Measurements from ENCODE around the gene RPUSD4.

- TF ChIP-seq FOXK2 (IDR thresholded peaks at IDR 0.05) = no peak
- no peak for TF ChIP-seq BHLHE40 (IDR thresholded peaks at IDR 0.05; ENCODE audit: borderline replicate concordance)
- no peak for TF ChIP-seq SUZ12 (IDR thresholded peaks at IDR 0.05)
- TF ChIP-seq LEF1 (IDR thresholded peaks at IDR 0.05; ENCODE audit: borderline replicate concordance) = no peak
- TF ChIP-seq ARNT (IDR thresholded peaks at IDR 0.05) = no peak
- no peak for TF ChIP-seq TARDBP (IDR thresholded peaks at IDR 0.05)
- TF ChIP-seq L3MBTL2 (conservative IDR thresholded peaks at IDR 0.05) = no peak
- no peak for TF ChIP-seq ZNF384 (IDR thresholded peaks at IDR 0.05)
Observed at GRCh38 chr11:126185259-126186024, 26.0 kb downstream of the RPUSD4 start.
